ENCODE results near the gene ANKRD9.
A peak's percentile ranks its signal among the peaks of the same experiment; 100 is the strongest.

Gene ANKRD9

DNA sequence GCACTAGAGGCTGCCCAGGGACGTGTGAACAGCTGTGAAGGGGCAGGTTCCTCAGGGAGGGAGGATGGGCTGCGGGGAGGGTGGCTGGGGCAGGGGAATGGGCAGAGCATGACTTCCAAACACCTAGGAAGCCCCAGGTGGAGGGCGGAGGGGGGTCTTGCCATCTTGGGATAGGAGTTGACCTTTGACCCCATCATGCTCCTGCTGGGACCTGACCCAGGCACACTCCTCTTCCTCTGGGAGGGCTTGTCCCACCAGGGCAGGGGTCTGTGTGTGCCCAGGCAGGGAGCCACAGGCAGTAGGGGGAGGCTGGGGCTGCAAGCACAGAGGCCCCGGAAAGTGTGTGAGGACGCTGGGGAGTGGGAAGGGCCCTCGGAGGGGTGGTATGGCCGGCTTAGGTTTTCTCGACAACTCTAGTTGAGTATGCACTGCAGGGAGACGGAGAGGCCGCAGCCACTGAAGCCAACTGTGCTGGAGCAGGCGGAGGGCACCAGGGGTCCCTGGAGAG, 3.3 kb upstream of the ANKRD9 start:
- DNase-seq: no peak

DNA sequence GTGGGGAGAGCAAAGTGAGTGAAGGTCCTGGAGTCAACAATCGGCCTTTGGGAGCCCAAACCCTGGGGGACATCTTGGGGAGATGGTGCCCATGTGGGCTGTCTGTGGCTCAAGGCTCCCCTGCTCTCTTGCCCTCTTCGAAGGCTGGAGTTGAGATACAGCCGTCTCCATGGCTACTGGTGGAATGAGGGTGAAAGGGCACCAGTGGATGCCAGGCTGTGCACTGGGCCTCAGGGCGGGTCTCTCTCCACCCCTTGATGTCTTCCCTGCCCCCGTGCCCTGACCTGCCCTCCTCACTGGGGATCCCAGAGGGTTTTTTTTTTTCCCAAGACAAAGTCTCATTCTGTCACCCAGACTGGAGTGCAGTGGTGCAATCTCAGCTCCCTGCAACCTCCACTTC, 2.0 kb upstream of the ANKRD9 start:
- no peak for DNase-seq

DNA sequence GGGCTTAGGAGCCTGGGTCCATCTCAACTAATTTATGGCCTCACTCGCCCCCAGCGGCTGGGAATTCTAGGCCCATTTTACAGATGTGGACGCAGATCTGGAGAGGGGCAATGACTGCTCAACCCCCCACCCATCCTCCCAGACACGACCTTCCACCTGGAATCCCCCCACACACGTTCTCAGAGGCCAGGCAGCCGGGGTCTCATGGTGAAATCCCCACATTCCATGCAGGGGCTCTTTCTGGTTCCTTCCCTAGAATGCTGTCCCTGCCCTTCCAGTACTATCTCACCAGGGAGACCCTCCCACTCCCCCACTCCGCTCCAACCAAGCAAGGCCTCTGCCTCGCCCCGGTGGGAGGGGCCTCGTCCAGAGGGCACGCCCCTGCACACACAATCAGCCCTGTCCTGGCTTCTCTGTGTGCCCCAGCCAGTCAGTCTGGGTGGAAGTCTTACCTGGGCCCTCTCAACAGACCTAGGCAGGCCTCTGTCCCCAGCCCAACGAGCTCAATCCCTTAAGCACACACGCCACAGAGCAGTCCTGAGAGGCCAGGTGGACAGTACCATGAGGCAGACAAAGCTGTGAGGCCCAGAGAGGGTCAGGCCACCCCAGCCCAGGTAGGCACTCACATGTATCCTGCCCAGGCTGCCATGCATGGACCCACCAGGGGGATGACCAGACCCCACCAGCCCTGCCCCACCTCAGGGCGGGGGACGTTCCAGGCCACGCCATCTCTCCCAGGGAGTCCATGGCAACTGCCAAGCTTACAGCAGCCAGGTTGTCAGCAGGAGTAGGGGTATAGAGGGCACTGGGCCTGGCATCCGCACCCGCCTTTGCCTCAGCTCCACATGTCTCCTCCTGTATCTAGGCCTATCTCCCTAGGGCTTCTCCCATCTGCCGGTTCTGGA, 1.3 kb upstream of the ANKRD9 start:
- peak; percentile 73 for DNase-seq

DNA sequence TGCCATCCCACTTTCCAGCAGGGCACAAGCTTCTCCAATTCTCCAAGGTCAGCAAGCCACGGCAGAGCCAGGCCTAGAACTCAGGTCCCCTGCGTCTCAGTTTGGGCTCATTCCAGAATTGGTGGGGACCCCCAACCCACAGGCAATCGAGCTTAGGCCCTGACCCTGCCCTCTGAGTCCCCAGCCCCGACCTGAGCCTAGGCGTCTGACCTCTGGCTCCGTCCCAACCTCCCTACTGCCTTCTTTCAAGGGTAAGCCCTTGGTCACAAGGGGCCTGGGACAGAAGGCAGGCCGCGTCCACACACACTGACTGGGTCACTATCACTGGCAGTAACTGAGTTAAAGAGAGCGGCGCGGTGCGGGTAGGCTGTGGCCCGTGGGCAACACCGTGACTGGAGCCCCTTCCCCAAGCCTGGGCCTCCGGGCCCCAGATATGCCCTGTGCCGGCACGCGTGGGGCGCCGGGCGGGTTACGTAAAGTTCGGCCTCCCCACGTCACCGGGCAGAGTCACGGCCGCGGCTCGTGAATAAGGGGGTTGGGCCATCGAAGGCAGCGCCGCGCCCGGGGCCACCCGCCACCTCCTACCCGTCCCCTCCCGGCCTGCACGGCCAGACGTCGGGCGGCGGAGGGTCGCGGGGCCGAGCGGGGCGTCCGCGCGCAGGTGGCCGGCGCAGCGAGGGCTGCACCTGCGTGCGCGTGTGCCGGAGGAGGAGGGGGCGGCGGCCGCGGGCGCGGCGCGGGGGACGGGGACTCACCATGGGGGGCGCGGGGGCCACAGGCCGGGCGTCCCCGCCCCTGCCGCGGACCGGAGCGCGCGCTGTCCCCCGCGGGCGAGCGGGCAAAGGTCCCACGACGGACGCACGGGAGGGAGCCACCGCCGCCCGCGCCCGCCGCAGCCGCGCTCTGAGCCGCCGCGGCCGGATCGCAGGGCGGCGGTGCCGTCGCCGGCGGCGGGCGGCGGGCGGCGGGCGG, 516 bp downstream of the ANKRD9 start:
- DNase-seq: peak; percentile 73

DNA sequence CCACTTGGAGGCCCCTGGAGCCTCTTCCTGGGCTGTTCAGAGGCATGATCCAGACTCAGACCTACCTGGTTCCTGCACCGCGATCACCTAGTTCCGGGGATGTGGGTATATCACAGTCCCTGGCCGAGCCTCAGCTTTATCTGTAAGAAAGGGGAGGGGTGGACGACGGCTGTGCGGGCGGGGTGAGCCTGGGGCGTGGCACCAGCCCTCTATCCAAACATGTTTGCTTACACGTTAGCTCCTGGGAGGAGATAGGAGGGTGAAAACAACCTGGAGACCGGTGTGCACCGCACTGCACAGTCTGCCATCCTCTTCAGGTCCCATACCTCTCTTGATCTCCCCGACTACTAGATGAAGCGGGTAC, 1.2 kb downstream of the ANKRD9 start:
- DNase-seq: no peak

DNA sequence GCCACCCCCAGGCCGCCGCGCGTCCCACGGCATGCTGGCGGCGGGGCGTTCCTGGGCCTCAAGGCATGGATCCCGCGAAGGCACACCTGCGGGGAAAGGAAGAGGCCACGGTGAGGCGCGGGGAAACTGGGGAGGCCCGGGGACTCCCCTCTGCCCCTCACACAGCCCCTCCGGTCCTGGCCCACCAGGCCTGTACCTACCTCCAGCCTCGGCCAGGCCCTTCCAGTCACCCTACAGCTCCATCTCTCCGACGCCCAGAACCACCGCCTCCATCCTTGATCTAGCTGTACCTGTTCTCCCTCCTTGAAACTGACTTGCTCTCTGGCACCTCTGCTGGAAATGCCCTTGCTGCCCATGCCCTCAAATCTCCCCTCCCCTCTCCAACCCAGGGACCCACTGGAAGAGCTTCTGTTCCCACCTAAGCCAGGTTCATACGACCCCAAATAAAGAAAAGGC, 1.7 kb downstream of the ANKRD9 start:
- DNase-seq: no peak

DNA sequence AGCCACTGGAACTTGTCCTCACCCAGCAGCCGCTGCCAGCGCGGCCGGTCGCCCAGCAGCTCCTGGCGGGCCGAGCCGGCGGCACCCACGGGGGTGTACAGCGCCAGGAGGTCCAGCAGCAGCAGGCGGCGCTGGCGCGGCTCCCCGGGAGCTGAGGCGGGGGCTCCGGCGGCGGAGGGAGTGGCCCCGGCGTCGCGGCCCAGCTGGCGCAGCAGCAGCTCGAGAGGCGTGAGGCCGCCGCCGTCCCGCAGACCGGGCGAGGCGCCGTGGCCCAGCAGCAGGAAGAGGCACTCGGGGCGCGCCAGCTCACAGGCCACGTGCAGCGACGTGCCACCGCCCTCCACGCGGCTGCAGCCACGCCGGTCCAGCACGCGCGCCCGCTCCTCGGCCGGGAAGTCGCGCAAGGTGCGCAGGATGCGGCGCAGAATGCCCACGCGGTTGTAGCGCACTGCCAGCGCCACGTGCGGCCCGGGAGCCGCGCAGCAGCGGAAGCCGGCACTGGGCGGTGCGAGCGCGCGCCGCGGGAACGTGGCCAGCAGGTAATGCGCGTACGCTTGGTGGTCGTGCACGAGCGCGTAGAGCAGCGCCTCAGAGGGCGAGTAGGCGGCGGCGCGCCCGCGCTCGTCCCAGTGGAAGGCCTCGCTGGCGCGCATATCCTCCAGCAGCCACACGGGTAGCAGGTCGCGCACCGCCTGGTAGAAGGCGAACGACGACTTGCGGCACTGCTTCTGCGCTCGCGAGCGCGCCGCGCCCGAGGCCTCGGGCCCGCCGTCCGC, 2.3 kb downstream of the ANKRD9 start:
- no peak for DNase-seq

DNA sequence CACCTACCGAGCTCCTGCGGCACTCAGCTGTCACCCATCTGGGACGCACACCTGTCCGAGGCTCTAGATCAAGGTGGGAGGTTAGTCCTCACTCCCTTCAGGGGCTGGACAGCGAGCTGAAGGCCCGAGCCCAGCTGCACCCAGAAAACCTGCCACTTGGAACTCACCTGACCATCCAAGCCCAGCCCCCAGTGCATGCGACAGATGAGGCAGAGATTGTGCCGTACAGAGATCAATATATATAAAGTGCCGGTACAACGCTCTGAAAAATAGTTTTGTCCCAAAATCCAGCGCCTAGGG, 3.0 kb downstream of the ANKRD9 start:
- DNase-seq: no peak

DNA sequence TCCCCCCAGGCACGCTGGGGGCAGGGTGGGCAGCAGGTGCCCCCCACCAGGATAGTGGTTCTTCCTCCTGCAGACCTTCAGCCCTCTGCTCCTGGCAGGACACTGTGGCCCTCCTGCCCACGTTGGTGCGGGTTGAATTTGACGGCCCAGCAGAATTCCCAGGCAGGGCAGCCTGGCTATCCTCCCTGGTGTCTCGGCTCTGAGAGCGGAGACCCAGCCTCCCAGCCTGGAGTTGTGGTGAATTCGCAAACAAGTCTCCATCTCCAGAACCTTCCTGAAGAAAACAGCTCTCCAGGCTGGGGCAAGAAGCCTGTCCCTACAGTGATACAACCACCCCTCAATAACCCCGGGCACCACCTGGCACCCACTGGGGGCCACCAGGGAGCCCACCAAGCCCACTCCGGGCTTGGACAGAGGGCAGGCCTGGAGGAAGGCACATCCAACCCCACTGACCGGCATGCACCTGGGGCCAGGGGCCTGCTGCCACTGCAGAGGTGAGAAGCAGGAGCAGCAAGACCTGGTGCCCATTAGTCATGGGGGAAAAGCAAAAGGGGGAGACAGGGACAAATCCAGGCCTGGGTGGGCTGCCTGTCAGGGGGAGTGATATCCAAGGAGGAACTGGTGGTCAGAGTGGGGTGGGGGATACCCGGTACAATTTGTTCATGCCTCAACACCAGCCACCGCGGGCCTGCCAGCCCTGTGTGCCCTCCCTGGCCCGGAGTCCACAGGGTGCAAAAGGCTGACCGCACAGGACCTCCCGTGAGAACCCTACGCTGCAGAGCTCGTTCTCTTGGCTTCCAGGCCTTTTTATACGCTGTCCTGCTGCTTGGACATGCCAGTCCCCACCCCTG, 3.6 kb downstream of the ANKRD9 start:
- DNase-seq: no peak

DNA sequence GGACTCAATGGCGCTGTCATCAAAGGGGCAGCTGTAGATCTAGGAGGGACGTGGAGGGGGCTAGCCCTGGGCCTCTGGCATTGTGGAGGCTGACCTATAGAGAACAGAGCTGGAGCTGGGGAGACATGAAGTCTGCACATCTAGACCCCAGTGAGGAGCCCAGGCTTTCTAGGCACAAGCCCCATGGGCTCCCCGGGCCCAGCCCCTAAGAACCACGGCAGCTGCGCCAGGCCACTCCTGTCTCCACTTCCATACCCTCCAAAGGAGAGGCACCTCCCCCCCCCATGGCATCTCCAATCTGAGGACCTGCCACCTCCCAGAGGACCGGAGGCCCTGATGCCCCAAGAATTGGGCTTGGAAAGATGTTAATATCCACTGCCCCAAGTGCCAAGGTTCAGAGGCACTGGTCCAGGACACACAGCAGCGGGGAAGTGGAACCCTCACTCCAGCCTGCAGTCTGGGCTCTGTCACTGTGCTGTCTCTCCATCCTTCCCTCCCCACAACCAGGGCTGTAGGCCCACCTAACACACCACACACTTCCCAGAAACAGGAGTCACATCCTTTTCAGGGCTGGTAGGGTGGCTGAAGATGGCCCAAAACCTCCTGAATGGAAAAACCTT, 4.5 kb downstream of the ANKRD9 start:
- no peak for DNase-seq

DNA sequence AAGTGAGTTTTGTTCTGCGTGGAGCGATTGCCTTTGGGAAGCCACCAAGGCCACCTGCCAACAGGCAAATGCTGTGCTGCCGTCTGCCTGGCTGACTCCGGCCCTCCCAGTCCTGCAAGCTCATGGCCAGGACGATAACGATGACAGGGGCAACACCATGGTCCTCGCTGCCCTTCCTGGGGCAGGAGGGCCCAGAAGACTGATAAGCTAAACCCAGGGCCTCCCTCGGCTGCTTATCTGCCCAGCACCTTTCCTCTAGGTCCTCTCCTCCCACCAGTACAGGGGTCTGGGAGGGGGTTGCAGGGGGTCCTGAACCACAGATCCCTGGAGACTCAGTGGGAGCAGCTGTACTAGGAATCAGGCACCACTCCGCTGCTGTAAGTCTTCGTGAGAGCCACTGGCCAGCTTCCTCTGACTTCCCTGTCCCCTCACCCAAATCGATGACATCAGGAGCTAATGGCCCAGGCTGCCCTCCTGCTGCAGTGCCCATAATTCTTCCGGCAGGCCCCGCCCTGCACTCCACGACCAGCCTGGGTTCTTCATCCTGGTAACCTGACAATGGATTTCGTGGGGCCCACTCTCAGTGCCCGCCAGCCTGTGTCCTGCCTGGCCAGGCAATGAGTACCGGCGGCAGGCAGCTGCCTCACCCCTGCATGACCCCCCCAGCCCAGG, 5.1 kb downstream of the ANKRD9 start:
- DNase-seq: no peak

DNA sequence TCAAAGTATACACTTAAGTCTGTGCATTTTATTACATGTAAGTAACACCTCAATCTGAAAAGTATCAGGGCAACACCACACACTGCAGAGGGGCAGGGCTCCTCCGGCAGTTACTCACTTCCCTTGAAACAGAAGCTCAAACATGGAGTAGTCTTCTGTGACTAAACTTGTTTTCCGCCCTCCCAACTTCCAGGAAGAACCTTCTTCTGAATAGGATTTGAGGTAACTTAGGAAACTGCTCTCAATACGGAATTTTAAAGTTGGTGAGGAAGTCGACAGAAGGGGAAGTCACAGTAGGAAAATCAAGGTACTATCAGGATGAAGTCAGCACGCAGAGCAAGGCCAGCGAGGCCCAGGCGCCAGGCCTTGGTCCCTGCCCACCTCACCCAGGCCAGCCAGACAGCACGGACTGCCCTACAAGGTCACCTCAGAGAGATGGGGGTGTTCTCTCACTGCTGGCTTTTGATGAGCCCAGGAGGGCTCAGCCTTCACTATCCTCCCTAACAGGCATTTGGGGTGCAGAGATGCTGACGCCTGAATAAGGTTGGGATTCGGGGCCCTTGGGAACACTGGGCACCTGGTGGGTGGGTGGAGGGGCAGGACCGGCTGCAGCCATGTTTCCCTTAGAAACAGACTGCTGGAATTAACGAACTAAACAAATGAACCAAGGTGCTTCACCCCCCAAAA, 5.8 kb downstream of the ANKRD9 start:
- no peak for DNase-seq

DNA sequence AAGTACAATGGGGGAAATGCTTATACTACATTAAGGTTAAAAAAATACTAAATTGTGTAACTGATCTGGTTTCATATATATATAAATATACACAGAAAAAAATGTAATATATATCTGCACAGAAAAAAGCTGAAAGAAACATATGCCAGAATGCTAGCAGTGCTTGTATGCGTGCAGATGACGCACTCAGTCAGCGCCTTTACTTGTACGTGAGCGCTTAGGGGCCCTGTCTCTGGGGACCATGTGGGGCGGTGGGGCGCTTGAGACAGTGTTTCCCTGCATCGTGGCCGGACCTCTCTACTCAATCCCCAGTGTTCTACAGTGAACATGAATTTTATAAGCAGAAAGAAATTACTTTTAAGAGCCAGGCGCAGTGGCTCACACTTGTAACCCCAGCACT, 7.0 kb downstream of the ANKRD9 start:
- no peak for DNase-seq

DNA sequence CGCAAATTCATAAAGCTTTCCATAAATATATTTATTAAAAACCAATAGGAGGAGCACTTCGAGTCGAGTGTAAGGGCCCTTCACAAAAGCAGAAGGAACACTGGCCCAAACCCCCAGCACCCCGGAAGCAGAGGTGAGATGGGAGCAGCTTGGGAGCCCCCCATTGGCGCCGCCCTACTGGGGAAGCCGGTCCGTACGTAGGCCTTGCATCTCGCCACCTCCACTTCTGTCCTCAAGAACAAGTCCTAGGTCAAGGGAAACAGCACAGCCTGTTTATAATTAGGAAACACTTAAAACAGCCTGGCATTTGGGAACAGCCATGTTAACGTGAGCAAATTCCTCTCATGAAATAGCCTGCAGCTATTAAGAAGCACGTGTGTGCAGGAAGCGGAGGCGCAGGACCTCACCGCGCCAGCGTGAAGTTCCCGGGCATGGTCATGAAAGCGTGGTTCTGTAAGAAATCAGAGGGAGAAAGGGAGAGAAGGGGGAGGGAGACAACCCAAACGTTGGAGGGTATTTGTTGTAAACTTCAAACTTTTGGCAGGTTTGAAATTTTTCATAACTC, 7.7 kb downstream of the ANKRD9 start:
- DNase-seq: no peak

DNA sequence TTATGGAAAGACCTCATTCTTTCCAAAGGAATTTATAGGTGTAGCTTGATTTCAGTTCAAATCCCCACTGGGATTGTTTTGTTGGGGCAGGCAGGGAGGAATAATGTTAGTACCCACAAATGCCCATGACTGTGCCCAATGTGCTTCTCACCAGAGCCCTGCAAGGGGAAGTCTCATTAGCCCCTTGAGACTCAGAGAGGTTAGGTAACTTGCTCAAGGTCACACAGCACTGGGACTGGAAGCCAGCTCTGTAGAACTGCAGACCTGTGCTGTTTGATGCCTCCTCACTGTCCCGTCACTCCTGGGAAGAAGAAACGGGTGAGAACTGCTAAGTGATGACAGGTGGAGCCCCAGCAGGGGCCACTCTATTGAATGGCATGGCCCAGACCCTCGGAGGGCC, 8.9 kb downstream of the ANKRD9 start:
- no peak for DNase-seq

DNA sequence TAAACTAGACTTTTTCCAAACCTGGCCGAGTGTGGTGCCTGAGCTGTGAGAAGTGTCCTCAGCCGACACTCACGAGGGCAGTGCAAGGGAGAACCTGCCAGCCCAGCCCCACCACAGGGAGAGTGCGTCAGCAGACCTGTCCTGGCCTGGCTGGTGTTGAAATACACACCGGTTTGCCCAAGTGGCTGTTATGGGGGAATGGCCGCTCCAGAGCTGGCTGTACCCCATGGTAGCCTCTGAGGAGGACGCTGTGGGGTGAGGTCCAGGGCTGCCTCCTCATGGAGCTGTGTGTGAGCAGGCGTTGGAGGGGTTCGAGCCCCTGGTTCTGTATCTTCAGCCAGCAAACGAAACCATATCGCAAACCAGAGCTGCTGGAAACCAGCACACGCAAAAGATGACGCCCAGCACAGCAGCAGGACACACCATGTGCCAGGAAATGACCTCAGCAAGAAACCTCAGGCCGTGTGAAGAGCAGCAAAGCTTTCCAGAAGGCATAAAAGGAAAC, 9.4 kb downstream of the ANKRD9 start:
- DNase-seq: no peak

DNA sequence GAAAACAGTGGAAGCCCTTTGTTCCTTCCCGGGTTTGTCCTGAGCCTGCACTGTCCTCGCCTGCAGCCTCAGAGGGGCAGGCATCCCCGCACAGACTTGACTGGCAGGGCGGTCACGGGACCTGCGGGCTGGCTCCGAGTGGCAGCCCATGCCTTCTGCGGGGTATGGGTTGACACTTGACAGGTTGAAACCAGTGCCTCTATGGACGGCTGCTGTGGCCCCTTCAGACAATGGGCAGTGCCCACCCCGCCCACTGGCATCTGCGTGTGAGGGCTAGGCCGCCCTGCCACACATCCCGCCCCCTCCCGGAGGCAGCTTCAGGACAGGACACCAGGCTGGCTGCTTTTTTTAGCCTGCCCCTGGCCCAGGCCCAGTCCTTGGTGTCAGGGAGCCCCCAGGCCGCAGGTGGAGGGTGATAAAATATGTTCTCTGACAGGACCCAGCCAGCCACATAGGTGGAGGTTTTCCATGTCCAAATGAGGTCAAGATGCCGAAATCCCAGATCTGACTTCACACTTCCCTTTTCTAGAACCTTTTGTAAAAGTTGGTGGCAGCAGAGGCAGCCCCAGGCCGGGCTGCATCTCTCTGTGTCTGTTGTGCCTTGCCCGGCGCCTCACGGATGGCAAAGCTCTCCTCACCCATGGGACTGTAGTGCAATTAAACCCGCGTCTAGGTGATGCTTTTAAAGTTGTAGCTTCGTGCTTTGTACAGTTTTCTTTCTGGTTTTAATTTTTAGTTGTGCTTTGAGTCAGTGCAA, 10.0 kb downstream of the ANKRD9 start:
- DNase-seq: no peak

DNA sequence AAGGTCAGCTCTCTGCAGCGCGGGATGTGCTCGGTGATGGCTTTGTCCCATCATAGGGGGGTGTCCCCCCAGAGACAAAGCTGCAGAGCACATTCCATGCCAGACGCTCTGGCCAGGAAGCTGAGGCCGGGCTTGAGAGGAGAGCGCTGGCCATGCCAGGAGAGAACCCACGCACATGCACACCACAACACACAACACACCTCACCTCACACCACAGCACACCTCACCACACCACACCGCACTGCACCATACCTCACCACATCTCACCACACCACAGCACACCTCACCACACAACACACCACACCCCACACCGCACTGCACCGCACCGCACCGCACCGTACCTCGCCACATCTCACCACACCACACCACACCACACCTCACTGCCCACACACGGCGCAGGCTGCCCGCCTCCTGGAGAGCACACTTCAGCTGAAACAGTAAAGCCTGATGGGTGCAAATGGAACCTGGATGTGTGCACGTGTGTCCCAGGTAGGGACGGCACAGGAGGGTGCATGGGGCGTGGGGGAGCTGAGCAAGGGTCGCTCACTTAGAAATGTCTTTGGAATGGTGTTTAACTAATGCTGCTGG, 10.8 kb downstream of the ANKRD9 start:
- no peak for DNase-seq
